Activated gamma-delta T cell treated with Interleukin-2 at 50 U/mL for 16 hours (primary cell): ENCODE data around the gene SH2D5.
A peak's percentile ranks its signal among the peaks of the same experiment; 100 is the strongest.

ENCODE experiments used
- DNase-seq: peaks from one replicate; pipeline ENCODE4 v3.0.0-alpha.2; 2020

Gene SH2D5

DNA sequence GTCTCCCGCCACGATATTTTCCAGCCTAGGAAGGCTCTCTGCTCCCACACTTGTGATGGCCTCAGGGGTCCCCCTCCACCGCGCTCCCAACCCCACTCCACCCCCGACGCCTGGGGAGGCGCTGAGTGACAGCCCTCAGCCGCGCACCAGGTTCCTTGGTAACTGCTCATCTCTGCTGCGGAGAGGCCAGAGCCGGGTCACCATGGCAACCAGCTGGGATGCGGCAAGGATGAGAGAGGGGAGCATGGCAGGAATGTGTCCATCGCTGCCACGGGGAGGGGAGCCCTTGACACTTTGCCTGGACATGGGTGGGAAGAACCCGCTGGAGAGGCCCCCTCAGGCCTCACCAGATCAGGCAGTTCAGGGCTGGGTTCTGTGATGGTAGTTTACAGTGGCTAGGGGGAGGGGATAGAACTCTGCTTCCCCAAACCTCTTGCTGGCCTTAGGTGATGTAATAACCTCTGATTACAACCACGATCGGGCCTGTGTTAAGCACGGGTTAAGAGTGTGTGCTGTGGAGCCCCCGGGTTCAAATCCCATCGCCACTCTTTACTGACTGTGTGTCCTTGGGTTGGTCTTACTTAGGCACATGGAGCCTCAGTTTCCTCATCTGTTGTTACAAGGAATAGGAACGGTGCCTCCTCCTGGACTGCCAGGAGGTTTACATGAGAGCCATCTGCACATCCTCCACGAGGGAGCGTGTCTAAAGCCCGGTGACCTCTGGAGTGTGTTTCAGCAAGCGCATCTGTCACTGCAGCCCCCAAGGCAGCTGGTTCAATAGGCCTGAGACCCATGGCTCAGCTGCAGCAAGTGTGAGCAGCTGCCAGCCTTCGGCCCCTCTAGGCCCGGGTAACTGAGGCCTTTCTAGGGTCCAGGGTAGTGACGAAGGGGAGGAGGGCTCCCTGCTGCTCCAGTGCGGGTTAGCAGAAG lies 21.0 kb downstream of the SH2D5 start:
- DNase-seq: no peak

DNA sequence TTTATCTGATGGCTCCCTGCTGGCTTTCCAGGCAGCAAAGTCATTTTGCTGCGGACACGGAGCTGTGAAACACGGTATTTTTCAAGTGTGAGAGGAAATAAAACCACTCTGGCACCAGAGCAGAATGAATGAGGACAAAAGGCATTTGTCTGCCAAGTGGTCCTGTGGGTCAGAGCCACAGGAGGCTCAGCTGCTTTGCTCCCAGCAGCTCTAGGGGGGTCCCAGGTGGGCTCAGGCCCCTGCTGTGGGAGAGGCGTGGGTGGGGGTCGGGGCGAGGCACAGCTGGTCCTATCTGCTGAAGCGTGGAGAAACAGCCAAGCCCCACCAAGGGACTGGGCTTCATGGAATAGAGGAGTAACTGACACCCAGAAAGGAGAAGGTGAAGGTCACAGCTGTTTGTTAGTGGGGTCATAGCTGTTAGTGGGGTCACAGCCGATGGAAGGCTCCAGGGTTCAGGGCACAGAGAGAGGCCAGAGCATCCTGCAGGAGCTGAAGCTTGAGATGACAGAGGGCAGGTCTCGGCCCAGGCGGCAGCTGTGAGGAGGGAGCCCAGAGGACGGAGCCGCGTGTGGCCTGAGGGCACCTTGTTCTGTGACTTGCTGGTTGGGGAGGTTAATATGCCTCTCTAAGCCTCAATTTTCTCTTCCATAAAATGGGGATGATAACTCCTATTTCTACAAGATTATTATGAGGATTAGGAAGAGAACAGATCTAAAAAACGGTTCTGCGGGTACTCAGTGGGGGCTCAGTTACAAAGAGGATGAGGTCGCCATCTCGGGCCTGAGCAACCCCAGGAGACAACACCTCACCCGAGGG lies 21.8 kb downstream of the SH2D5 start:
- no peak for DNase-seq

DNA sequence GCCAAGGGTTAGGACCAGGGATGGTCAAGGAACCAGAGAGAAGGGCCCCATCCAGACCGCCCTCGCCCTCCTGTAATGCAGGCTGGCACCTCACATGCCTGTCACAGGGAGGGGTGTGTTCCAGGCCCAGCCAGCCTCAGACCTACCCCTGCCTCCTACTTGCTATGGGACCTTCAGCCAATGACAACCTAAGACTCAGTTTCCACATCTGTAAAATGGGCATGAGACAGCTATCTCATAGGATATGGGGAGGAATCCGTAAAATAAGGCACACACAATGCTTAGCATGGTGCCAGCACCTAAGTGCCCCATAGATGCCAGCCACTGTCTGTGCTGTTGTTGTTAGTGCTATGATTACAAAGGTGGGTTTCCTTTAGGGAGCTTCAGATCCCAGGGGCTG lies 22.6 kb downstream of the SH2D5 start:
- no peak for DNase-seq

DNA sequence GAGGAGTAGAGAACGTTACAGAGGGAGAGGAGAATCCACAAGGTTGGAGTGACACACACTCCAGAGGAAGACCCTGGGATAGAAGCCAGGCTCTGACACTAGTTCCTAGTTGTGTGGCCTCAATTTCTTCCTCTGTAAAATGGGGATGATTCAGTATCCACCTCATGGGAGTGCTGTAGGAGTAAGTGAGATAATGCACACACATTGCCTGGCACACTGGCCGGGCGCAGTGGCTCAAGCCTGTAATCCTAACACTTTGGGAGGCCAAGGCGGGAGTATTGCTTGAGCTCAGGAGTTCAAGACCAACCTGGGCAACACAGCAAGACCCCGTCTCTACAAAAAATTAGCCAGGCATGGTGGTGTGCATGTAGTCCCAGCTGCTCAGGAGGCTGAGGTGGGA lies 23.6 kb downstream of the SH2D5 start:
- DNase-seq: no peak

DNA sequence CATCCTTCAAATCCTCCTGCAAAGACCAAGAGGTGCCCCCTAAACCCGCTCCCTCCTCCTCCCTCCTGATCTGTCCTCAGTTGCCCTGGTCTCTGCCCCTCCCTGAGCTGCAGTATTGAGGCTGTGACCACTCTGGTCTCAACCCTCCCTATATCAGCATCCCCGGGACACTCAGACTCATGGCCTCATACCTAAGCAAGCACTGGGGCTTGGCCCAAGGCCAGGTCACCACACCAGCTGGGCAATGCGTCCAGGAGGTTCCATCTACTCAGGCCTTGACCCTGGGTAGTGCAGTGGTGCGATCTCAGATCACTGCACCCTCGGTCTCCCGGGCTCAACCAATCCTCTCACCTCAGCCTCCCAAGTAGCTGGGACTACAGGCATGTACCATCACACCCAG lies 24.4 kb downstream of the SH2D5 start:
- no peak for DNase-seq

DNA sequence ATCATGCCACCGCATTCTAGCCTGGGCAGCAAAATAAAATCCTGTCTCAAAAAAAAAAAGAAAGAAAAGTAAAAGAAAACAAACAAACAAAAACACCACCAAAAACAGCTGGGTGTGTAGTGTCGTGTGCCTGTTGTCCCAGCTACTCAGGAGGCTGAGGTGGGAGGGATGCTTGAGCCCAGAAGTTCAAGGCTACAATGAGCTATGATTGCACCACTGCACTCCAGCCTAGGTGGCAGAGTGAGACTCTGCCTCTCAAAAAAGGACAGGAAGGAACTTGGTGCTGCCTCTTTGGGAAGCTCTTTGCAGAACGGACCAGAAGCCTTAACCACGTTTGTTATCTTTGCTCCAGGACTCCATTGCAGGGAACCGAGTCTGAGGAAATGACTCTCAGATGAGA lies 25.7 kb downstream of the SH2D5 start:
- no peak for DNase-seq

DNA sequence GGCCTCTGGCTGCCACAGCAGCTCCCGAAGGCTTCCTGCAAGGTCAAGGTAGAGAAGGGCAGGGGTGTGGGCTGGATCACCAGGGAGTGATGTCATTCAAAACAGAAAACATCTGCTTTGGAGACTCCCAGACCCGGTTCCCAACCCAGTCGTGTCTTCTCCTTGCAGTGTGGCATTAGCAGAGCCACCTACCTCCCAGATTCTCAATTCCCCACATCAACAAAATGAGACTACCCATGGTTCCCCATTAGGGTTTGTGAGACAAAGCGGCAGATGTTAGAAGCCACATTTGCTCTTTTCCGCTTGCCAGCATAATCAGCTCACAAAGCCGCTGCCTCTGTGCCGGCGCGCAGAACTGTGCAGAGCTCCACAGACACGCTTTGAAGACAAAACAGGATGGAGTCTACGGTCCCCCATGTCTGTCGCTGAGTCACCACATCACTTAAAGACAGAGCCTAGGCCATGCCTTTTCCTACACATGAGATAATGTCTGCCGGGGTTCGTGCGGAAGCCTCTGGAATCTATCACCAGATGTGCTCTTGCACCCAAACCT lies 27.2 kb downstream of the SH2D5 start:
- no peak for DNase-seq

DNA sequence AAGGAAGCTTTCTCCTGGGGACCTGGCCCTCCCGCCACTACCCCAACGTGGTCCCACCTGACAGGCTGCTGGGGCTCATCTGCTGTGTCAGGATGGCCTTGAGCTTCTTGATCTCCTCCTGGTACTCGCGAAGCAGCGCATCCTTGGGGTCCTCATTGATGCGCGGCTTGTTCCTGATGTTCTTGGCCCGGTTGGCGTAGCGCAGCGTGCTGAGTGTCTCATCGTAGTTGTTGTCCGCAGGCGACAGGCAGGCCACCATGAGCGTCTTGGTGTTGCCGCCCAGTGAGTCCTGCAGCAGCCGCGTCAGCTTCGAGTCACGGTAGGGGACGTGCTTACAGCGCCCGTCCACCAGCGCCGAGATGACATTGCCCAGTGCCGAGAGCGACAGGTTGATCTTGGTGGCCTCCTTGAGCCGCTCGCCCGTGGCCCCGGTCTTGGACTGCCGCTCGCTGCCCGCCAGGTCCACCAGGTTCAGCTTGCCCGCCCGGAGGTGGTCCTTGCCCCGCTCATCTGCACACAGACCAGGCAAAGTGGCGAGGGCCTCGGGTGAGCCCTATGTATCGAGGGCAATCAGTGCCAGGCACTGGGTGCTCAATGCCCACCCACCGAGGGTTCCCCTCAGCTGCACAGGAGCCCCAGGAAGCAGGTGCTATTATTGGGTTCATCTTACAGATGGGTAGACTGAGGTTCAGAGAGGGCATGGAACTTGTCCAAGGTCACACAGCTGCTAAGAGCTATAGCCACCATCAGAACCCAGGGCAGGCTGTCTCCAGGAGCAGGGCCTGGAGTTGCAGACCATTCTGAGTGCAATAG lies 27.9 kb downstream of the SH2D5 start:
- no peak for DNase-seq

DNA sequence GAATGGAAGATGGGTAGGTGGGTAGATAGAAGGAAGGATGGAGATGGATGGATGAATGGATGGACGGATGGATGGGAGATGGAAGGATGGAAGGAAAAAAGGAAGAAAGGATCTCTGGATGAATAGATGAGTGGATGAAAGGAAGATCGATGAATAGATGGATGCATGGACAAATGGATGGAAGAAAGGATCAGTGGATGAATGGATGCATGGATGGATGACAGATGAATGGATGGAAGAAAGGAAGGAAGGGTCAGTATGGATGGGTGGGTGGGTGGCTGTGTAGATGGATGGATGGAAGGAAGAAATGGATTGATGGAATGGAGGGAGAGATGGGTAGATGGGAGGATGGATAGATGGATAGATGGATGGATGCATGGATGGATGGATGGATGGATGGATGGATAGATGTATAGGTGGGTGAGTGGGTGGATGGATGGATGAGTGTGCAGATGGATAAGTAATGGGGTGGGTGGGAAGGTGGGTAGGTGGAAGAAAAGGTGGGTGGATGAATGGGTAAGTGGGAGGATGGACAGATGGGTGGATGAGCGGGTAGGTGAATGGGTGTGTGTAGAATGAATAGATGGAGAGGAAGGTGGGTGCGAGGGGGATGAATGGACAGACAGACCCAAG lies 29.3 kb downstream of the SH2D5 start:
- DNase-seq: no peak

DNA sequence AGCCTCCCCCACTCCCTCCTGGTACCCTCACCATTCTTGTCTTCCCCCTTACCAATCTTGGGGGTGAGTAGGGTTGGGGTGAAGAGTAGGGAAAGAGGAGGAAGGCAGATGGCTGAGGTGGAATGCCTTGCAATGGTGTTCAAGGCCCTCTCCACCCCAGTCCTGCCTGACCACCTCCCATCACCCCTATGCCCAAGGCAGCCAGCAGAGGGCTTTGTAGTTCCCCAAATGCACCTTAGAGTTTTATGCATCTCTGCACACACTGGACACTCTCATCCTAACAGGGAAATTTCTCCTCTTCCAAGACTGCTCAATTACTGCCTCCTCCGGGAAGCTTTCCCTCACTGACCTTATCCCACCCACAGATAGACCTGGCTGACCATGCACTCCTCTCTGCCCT lies 30.1 kb downstream of the SH2D5 start:
- no peak for DNase-seq

DNA sequence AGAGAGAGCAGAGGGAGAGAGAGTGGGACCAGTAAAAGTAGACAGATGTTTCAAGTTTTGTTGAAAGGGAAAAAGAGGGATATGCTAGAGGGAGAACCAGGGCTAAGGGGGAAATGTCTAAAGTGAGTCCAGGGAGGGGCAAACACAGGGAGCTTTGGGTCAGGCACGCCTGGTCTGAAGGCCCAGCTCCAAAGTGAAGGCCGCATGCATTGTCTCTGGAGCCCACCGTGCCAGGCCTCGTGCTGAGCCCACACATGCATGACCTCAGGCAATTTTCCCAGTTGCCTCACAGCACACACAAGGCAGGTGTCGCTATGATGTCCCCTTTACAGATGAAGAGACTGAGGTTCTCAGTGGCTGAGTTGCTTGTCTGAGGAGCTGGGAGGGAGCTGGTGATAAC lies 30.7 kb downstream of the SH2D5 start:
- DNase-seq: no peak

DNA sequence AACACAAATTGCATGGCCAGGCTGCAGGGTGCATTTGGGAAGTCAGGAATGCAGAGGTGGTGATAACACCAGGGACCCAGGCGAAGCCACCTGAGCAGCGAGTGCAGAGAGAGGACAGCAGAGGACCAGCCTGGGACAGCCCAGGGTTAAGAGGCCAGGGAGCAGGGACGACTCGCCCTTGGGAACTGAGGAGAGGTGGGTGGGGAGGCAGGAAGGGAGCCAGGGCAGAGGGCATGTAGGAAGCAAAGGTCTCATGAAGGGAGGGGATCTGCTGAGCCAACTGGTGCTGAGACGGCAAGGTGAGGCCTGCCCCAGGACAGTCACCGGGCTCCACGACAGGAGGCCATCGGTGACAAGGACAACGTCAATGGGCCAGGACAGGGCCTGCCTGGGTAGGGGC lies 31.1 kb downstream of the SH2D5 start:
- no peak for DNase-seq

DNA sequence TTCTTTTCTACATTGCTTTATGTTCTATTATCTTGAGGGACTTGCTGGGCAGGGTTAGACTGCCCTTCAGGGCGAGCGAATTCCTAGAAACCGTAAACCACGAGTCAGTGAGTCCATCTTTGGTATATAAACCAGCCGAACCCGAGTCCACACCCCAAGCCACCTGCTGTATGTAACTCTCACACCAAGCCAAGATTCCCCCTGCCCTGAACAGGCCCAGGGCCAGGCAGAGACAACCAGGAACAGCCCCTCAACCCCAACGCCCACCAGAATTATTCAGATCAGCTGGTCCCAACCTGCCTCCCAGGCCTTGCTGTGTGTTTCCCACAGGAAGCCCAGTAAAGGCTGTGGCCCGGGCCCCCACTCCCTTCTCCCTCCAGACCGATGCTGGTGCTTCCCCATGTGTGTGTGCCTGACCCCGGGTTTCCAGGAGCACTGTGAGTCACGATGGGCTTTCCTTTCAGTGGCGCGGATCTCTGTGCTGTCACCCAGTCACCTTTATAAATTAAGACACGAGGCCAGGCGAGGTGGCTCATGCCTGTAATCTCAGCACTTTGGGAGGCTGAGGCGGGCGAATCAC lies 31.8 kb downstream of the SH2D5 start:
- no peak for DNase-seq

DNA sequence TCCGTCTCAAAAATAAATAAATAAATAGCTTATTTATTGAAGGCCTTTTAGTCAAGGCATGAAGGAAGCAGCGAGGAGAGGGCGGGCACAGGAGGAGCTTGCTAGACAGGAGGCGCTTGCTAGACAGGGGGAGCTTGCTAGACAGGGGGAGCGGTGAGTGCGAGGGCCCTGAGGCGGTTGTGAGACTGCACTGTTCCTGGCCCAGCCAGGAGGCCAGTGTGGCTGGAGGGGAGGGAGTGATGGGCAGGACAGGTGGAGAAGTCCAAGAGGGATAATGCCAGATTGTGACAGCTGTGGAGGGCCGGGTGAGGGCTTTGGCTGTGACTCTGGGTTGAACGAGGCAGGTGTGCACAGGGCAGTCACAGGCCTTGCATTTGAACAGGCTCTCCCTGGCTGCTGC lies 32.9 kb downstream of the SH2D5 start:
- no peak for DNase-seq

DNA sequence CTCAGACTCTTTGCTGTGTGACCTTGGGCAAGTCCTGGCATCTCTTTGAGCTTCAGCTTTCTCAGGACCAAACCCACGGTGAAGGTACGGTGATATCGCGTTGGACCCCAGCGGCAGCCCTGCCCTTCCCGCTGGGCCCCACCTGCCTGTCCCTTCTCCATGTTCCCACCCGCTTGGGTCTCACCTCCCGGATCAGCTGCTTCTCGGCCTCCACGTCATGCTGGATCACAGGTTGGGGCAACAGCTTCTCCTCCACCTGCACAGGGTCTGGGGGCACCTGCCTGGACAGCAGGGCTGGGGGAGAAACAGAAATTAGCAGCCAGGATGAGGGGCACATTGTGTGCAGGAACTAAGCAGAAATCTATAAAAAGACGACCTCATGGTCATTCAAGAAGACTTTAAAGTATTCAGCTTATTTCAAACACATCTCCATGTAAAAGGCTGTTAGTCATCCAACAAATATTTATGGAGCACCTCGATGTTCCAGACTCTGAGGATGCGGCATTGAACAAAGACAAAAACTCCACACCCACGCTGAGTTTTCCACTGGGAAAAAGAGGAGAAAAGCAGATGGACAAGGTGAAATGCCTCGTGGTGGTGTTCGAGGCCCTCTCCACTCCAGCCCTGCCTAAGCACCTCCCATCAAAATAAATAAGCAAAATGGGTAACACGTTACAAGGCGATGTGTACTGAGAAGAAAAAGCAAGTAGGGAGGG lies 34.1 kb downstream of the SH2D5 start:
- no peak for DNase-seq

DNA sequence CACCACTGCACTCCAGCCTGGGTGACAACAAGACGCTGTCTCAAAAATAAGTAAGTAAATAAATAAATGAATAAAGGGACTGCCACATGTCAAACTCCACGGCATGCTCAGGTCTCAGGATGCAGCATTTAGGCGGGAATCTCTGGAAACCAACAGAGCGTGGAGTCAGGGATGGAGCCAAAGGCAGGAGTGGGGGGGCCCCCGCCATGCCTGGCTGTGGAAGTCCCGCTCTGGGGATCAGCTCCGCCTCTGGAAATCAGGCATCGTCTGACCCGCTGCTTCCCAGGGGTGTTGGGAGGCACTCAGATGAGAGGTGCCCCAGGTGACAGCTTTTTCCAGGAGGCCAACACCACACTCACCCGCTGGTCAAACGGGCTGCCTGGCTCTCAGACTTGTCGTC lies 34.9 kb downstream of the SH2D5 start:
- DNase-seq: no peak

DNA sequence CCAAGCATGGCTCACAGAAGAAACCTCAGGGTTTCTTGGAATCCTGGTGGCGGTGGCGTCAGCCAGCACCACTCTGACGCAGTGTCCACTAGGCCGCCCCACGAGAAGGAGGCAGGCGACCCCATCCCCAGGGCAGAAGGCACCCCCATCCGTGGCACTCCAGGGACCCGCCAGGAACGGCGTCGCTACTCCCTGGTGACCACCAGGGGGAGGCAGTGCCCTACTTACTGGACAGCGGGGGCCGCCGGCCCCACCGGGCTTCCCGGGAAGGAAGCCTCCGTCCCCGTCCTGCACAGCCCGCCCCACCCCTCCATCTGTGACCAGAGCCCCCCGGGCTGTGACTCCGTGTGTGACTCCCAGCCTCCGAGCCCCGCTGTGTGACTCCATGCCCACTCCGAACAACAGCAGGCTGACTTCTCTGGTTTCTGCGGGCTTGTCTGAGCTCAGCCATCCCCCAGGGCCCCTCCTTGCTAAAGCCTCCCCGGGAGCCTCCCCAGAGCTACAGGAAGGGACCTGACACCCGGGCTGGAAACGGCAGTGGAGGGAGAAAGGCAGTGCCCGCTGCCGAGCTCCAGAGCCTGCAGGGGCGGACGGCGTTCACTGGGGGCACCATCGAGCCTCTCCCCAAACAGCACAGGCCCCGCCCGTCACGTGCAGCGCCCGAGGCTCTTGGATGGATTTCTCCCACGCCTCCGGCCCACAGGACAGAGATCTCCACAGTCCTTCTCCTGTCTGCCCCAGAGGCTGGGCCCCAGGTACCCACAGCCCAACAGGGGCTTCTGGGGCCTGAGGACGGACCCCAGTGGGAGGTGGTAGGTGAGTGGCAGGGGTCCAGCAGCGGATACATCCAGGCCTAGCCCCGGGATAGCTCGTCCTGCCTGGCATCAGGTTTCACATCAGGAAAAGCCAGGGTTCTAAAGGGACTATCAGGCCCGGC lies 35.8 kb downstream of the SH2D5 start:
- peak; percentile 66 for DNase-seq

DNA sequence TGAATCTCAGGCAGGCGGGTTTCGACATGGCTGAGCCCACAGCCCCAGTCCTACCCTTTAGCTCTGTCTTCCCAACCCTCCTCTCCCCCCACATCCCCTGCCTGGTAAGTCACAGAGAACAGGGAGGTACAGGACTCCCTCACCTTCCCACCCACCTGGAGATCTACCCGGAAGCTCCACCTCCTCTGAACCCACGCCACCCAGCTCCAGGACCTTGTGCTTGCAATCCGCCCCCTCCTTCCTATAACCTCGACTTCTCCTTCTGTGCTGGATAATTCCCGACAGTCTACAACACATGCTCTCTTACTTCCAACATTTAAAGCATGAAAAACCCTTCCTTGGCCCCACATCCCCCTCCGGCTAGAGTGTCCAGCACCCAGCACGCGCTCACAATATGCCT lies 37.0 kb downstream of the SH2D5 start:
- DNase-seq: no peak

DNA sequence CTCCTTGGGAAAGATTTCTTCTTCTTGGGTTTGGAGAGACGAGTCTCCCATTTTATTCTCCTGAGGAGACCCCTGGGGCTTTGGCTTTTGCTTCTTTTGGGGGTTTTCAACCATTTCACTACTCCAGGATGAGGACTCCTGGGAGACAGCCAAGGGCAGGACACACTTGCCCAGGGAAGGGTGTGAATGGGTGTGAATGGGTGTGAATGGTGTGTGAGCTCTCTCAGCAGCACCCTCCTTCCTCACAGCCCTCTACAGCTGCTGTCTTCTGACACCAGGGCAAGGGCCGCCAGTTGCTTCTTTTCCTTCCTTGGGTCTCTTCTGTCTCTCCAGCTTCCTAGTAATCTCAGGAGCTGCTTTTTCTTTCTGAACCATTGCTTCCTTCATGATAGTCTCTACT lies 38.9 kb downstream of the SH2D5 start:
- no peak for DNase-seq

DNA sequence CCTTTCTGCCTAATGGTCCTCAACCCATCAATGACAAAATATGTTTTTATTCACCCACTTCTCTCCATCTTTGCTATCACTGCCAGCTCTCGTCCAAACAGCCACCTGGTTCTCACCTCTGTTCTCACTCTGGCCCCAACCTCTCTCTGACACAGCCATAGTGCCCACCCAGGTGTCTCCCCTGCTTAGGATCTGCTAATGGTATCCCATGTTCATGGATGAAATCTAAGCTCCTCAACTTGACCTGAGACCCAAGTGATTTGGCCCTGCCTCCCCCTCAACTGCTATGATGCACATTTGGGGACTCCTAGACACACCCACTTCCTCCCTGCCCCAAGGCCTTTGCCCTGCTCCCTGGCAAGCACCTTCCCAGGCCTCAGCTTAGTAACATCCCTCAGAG lies 40.6 kb downstream of the SH2D5 start:
- no peak for DNase-seq
